NCI-H2227 treated with DMSO at 0.1 percent for 48 hours (cell line): ENCODE data around the gene NUDT5.
"Not testable (repeated sequence)": the region's sequence is repeated elsewhere in the genome, so short reads cannot be mapped to it uniquely, and the experiment has no call there.

Source experiments
- DNase-seq: peaks from one replicate; lab custom pipeline; 2025; lab: John Stamatoyannopoulos, UW

NUDT5 gene

GRCh38 chr10:12202226-12202625 is 6.5 kb upstream of the NUDT5 start:
- DNase-seq: no peak

- DNase-seq: no peak
Measured at GRCh38 chr10:12201543-12201942, 5.9 kb upstream of the NUDT5 start.

GRCh38 chr10:12200850-12201249 is 5.2 kb upstream of the NUDT5 start:
- no peak for DNase-seq

DNA sequence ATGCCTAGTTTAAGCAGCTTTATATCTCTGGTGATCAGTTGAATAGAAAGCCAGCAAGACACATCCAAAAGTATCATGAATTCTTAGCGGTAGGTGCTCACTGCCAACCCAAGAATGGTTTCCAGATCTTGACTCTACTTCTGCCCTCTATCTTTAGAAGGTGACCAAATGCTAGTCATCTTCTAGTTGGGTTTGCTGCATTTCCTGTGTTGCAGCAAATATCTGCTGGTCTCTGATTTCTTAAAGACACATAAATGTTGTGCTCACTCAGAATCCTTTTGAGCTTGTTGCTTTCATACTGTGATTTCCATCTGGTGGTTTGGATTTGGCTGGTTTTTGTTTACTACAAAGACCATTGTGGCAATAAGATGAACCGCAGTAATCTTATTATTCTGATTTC is 2.5 kb upstream of the NUDT5 start:
- no peak for DNase-seq

GRCh38 chr10:12196531-12197211 is 980 bp upstream of the NUDT5 start:
- DNase-seq: no peak

GRCh38 chr10:12195281-12195602 is 449 bp downstream of the NUDT5 start:
- DNase-seq: no peak

DNA sequence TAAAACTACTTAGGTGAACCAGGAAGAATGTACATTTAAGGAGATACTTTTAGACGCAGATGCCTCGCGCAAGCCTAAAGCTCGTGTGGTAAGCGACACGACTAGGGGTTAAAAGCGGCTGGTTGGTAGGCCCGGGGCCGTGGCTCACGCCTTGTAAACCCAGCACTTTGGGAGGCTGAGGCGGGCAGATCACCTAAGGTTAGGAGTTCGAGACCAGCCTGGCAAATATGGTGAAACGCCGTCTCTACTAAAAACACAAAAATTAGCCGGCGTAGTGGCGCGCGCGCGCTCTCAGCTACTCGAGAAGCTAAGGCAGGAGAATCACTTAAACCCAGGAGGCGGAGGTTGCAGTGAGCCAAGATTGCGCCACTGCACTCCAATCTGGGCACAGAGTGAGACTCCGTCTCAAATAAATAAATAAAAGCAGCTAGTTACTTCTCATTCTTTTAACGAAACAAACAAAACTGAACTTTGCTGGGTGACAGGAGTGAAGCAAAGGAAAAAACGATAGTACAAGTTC is 879 bp downstream of the NUDT5 start:
- DNase-seq: no peak

DNA sequence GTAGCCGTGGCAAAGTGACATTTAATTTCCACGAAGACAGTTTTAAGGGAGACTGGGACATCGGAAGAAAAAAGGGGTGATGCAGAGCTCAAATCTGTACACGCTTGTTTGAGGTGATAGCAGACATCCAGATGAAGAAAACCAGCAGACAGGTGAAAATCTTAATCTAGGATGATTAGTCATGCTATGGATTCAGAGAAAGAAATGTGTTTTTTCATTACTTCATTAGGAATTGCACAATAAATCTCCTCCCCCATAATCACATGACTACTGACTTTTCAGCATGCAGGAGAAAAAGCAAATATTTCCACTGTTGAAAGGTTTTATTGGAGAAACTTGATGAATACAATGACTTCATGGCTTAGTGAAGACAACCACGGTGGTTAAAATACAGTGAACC is 2.5 kb downstream of the NUDT5 start:
- no peak for DNase-seq

DNA sequence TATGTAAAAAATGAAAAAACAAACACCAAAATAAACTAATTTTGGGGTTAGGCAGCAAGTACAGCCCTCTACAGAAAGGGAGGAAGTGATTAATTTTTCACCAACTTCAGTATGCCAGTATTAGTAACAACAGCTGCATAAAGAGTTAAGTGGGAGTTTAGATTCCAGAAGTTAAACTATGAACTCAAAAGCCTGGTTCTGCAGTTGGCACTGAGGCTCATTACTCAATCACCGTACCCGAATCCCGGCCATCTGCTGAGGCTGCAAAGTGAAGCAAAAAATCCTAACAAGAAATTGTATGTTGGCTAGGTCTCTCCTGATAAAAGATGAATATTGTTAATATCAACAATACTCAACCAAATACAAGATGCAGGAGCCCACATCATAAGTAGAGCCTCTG is 4.0 kb downstream of the NUDT5 start:
- DNase-seq: no peak

DNA sequence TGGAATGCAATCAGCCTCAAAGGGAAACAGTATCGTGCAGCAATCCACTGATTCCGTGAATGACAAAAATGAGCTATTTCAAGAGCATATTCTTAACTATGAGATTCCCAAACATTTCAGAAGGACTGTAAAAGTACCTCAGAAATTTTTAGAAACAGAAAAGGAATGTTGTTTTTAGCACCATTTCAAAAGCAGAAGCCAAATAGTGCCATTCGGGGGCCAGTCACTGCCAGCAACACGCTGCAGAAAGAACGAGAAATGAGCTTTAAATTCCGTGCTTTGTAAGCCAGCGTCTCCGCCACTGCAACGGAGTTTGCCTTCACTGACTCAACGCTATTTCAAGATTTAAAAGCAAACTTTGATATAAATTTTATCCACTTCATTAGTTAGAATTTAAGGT is 6.3 kb downstream of the NUDT5 start:
- DNase-seq: no peak

- DNase-seq: no peak
Measured at GRCh38 chr10:12188656-12189055, 7.0 kb downstream of the NUDT5 start.

GRCh38 chr10:12187321-12187905 is 8.3 kb downstream of the NUDT5 start:
- DNase-seq: no peak

DNA sequence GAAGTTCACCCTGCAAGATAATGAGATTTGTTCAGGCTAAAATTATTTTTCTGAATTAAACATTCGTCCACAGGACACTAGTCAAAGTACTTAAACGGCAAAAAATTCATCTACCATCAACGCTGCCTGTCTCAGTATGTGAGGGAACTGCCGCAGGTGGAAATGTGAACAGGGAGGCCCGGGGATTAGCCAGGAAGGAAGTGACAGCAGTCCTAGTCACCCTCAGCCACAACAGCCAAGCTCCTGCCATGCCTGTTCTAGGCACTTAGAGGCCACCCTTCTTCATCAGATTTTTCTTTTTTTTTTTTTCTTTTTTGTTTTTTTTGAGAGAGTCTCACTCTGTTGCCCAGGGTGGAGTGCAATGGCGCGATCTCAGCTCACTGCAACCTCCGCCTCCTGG is 9.4 kb downstream of the NUDT5 start:
- DNase-seq: no peak

GRCh38 chr10:12184165-12184564 is 11.5 kb downstream of the NUDT5 start:
- no peak for DNase-seq

- no peak for DNase-seq
Measured at GRCh38 chr10:12181065-12181775, 14.5 kb downstream of the NUDT5 start.

DNA sequence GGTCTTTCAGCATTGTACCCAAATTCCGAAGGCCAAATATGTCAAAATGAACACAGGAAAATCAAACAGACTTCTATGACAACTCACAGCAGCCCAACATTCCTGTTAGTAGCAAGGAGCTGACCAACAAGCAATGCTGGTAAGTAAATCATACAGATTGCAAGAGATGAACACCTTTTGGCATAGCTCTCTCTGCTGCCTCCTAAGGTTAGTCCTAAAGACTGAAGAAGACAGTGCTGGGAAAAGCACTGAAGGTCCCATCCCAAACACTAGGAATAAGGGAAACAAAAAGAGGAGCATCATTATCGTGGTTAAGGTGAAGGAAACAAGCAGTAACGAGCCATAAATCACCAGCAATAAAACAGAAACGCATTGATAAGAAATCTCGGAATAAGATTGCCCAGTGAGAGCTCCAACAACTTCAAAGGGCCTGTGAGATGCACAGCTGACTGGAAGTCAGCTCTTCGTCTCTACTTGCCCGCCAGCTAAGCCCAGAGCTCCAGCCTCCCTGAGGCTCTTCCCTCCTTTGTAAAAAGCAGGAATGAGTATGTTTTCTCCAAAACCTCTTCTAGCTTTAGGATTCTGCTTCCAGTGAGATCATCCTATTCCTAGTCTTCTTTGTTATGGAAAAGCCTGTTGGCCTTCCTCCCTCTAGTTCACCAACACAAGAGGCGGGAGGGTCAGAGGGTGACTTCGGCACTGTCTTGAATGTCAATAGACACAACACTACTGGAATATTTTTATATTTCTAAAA is 15.3 kb downstream of the NUDT5 start:
- DNase-seq: no peak

- DNase-seq: no peak
Measured at GRCh38 chr10:12179606-12180170, 16.0 kb downstream of the NUDT5 start.

- DNase-seq: no peak
Measured at GRCh38 chr10:12177642-12178041, 18.0 kb downstream of the NUDT5 start.

- not testable (repeated sequence) for DNase-seq
Measured at GRCh38 chr10:12171512-12171911, 24.2 kb downstream of the NUDT5 start.

GRCh38 chr10:12165999-12166775 is 29.5 kb downstream of the NUDT5 start:
- no peak for DNase-seq

GRCh38 chr10:12165036-12165435 is 30.7 kb downstream of the NUDT5 start:
- no peak for DNase-seq

DNA sequence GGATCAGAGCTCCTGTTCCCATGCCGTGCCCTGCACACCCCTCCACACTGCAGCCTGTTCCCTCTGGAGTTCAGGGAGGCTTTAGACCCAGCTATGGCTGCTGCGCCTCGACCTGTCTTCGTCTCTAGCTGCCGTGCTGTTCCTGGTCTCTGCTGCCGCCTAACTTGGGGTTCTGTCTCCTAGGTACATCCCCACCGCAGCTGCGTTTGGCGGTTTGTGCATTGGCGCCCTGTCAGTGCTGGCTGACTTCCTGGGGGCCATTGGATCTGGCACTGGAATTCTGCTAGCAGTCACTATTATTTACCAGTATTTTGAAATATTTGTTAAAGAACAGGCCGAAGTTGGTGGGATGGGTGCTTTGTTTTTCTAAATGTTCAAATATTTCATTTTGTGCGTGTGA is 31.6 kb downstream of the NUDT5 start:
- no peak for DNase-seq
